ENCODE data around the gene MYCT1. TPM values are rescaled to one million over a fixed set of nuclear protein-coding genes. Genes with fewer than 3 reads are reported as not detected.
A peak's percentile ranks its signal among the peaks of the same experiment; 100 is the strongest.

The MYCT1 gene
- total RNA-seq, 1 donor from 2014 or later = 0.61 TPM

DNA sequence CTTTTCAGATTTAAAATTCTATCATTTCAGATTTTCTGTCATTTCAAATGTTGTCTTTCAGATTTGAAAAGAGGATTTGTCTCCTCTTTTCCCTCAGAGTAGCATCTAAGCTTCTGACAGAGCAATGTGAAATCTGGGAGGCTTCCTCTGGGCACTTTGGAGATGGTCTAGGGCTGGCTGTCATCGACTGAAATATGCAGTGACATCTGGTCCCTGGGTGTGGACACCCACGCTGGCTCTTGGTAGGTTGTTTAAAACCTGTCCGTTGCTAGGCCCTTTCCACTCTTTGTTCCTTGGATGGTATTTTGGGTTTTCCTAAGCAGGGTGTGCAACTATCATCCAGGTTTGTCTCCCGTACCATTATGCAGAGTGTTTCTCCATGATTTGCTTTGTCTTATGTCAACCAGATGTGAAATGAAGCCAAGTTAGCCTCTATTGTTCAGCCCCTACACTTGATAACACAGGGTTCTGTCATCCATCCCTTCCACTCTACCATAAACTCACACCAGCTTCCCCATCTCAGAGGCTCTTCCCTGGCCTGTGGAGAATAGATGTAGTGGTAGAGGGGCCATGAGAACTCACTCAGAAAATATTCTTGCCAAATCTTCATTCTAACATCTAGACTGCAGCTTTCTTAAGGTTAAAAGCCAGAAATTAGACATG is 47.9 kb downstream of the MYCT1 start:
- TF ChIP-seq CTCF (IDR thresholded peaks at IDR 0.05; ENCODE audit: insufficient read depth, low read depth, low read length) (no peak), EZH2 (IDR thresholded peaks at IDR 0.05; ENCODE audit: insufficient read depth, low read length) (no peak)

GRCh38 chr6:152746172-152746553 is 48.5 kb downstream of the MYCT1 start:
- no peaks in the 10 kb centered on the region for H3K27me3 Mint-ChIP-seq (ENCODE audit: low read depth, unreplicated experiment)
- FAIRE-seq (peak; percentile 20), DNase-seq (ENCODE audit: low read depth) (peak; percentile 41)
- no peak overlapping the region for H3K4me2 ChIP-seq (ENCODE audit: low read length)
- peaks cover 21% of the 10 kb centered on the region for H3K4me1 Mint-ChIP-seq (ENCODE audit: low read depth, unreplicated experiment)
- H3K4me3 ChIP-seq (ENCODE audit: insufficient read depth, low read depth, low read length) = no peak overlapping the region
- no peaks in the 10 kb centered on the region for H3K4me1 ChIP-seq (ENCODE audit: insufficient read depth, low read length)
- H2AFZ ChIP-seq (ENCODE audit: low read depth, low read length) = no peak overlapping the region
- H3K36me3 ChIP-seq (ENCODE audit: insufficient read depth, low read length) = no peaks in the 10 kb centered on the region
- H3K36me3 Mint-ChIP-seq (ENCODE audit: low read depth, unreplicated experiment) = no peaks in the 10 kb centered on the region
- no peaks in the 10 kb centered on the region for H3K9me3 Mint-ChIP-seq (ENCODE audit: unreplicated experiment)
- no peak overlapping the region for H3K4me3 Mint-ChIP-seq (ENCODE audit: unreplicated experiment)
- H3K9me3 ChIP-seq (ENCODE audit: insufficient read depth, low read depth, low read length) = no peaks in the 10 kb centered on the region
- H3K79me2 ChIP-seq (ENCODE audit: insufficient read depth, low read length) = no peaks in the 10 kb centered on the region
- H3K27ac ChIP-seq (ENCODE audit: low read depth, low read length) = no peak overlapping the region
- no peaks in the 10 kb centered on the region for H3K27me3 ChIP-seq (ENCODE audit: insufficient read depth, low read length)
- H3K9ac ChIP-seq (ENCODE audit: low read length) = no peak overlapping the region
- peak overlapping the region; percentile 97 for H3K27ac Mint-ChIP-seq (ENCODE audit: unreplicated experiment)
- TF ChIP-seq EZH2 (IDR thresholded peaks at IDR 0.05; ENCODE audit: insufficient read depth, low read length) = no peak
- TF ChIP-seq CTCF (IDR thresholded peaks at IDR 0.05; ENCODE audit: insufficient read depth, low read depth, low read length) = no peak
- H4K20me1 ChIP-seq (ENCODE audit: insufficient read depth, low read length) = no peaks in the 10 kb centered on the region

More for the DNA sequence above, 47.9 kb downstream of the MYCT1 start:
- H3K79me2 ChIP-seq (ENCODE audit: insufficient read depth, low read length) = no peaks in the 10 kb centered on the region
- peaks cover 23% of the 10 kb centered on the region for H3K4me1 Mint-ChIP-seq (ENCODE audit: low read depth, unreplicated experiment)
- H3K27me3 Mint-ChIP-seq (ENCODE audit: low read depth, unreplicated experiment) = no peaks in the 10 kb centered on the region
- no peak overlapping the region for H3K4me3 Mint-ChIP-seq (ENCODE audit: unreplicated experiment)
- DNase-seq (ENCODE audit: low read depth) (no peak), FAIRE-seq (no peak)
- no peak overlapping the region for H3K4me3 ChIP-seq (ENCODE audit: insufficient read depth, low read depth, low read length)
- H2AFZ ChIP-seq (ENCODE audit: low read depth, low read length) = no peak overlapping the region
- H3K9ac ChIP-seq (ENCODE audit: low read length) = no peak overlapping the region
- H3K9me3 ChIP-seq (ENCODE audit: insufficient read depth, low read depth, low read length) = no peaks in the 10 kb centered on the region
- H3K9me3 Mint-ChIP-seq (ENCODE audit: unreplicated experiment) = no peaks in the 10 kb centered on the region
- no peaks in the 10 kb centered on the region for H4K20me1 ChIP-seq (ENCODE audit: insufficient read depth, low read length)
- peak overlapping the region; percentile 97 for H3K27ac Mint-ChIP-seq (ENCODE audit: unreplicated experiment)
- no peak overlapping the region for H3K27ac ChIP-seq (ENCODE audit: low read depth, low read length)
- H3K27me3 ChIP-seq (ENCODE audit: insufficient read depth, low read length) = no peaks in the 10 kb centered on the region
- H3K4me2 ChIP-seq (ENCODE audit: low read length) = no peak overlapping the region
- H3K36me3 ChIP-seq (ENCODE audit: insufficient read depth, low read length) = no peaks in the 10 kb centered on the region
- H3K4me1 ChIP-seq (ENCODE audit: insufficient read depth, low read length) = no peaks in the 10 kb centered on the region
- H3K36me3 Mint-ChIP-seq (ENCODE audit: low read depth, unreplicated experiment) = no peaks in the 10 kb centered on the region

GRCh38 chr6:152748843-152749242 is 51.1 kb downstream of the MYCT1 start:
- no peak overlapping the region for H3K4me3 Mint-ChIP-seq (ENCODE audit: unreplicated experiment)
- no peaks in the 10 kb centered on the region for H3K9me3 Mint-ChIP-seq (ENCODE audit: unreplicated experiment)
- Histone ChIP-seq H3K4me2 (ENCODE audit: low read length) (no peak overlapping the region), H3K4me3 (ENCODE audit: insufficient read depth, low read depth, low read length) (no peak overlapping the region), H3K9ac (ENCODE audit: low read length) (no peak overlapping the region), H3K9me3 (ENCODE audit: insufficient read depth, low read depth, low read length) (no peaks in the 10 kb centered on the region), H3K4me1 (ENCODE audit: insufficient read depth, low read length) (no peaks in the 10 kb centered on the region), H3K27me3 (ENCODE audit: insufficient read depth, low read length) (no peaks in the 10 kb centered on the region), H2AFZ (ENCODE audit: low read depth, low read length) (no peak overlapping the region), H3K79me2 (ENCODE audit: insufficient read depth, low read length) (no peaks in the 10 kb centered on the region), H4K20me1 (ENCODE audit: insufficient read depth, low read length) (no peaks in the 10 kb centered on the region), H3K36me3 (ENCODE audit: insufficient read depth, low read length) (no peaks in the 10 kb centered on the region), H3K27ac (ENCODE audit: low read depth, low read length) (no peak overlapping the region)
- no peaks in the 10 kb centered on the region for H3K36me3 Mint-ChIP-seq (ENCODE audit: low read depth, unreplicated experiment)
- peaks cover 20% of the 10 kb centered on the region for H3K4me1 Mint-ChIP-seq (ENCODE audit: low read depth, unreplicated experiment)
- H3K27me3 Mint-ChIP-seq (ENCODE audit: low read depth, unreplicated experiment) = no peaks in the 10 kb centered on the region
- FAIRE-seq (no peak), DNase-seq (ENCODE audit: low read depth) (no peak)
- no peak overlapping the region for H3K27ac Mint-ChIP-seq (ENCODE audit: unreplicated experiment)
- TF ChIP-seq EZH2 (IDR thresholded peaks at IDR 0.05; ENCODE audit: insufficient read depth, low read length) = no peak
- TF ChIP-seq CTCF (IDR thresholded peaks at IDR 0.05; ENCODE audit: insufficient read depth, low read depth, low read length) = no peak

Data from astrocyte (in vitro differentiated cells and primary cell).